K562 (cell line): ENCODE data around the gene ZBP1. TPM values are rescaled to one million over a fixed set of nuclear protein-coding genes. Genes with fewer than 3 reads are reported as not detected.

Source experiments
- EGR1 ChIP-seq: fragments of 450-650 bp; conservative IDR thresholded peaks from 2 replicates; pipeline ENCODE4 v1.6.1; 2017; ENCODE audit warnings: mild to moderate bottlenecking
- ETS1 ChIP-seq: conservative IDR thresholded peaks from 2 replicates; pipeline ENCODE4 v1.6.1; 2011; ENCODE audit warnings: low read depth, mild to moderate bottlenecking, low read length; ENCODE audit not compliant: control insufficient read depth
- MYC ChIP-seq, 2 experiments: fragments of 250-450 bp in 1 of 2; sonication (Bioruptor Pico) in 1 of 2; IDR thresholded peaks; 2 replicates each; pipeline versions ENCODE4 v1.5.1 to v1.6.1; 2012 to 2021; ENCODE audit warnings: low read depth in 2 of 2, borderline replicate concordance in 1 of 2, improper control_type of control experiment in 1 of 2, low read length in 1 of 2, mild to moderate bottlenecking in 1 of 2, moderate library complexity in 1 of 2
- PHTF2 ChIP-seq: fragments of 250-450 bp; sonication (Bioruptor Pico); IDR thresholded peaks from 2 replicates; pipeline ENCODE4 v1.5.0; 2021; ENCODE audit warnings: mild to moderate bottlenecking
- PTBP1 ChIP-seq: fragments of 200-400 bp; formaldehyde crosslinking; IDR thresholded peaks from 2 replicates; pipeline ENCODE4 v1.6.1; 2017; ENCODE audit warnings: low read depth, low read length
- RBM39 ChIP-seq: fragments of 200-400 bp; formaldehyde crosslinking; optimal IDR thresholded peaks from 2 replicates; pipeline ENCODE3; 2018; ENCODE audit warnings: low read depth, low read length
- THRAP3 ChIP-seq: fragments of 450-650 bp; IDR thresholded peaks from 2 replicates; pipeline ENCODE4 v1.6.1; 2016; ENCODE audit warnings: mild to moderate bottlenecking, inconsistent platforms, borderline replicate concordance
- XRCC5 ChIP-seq: fragments of 200-400 bp; formaldehyde crosslinking; IDR thresholded peaks from 2 replicates; pipeline ENCODE4 v1.6.1; 2017; ENCODE audit warnings: low read depth, mild to moderate bottlenecking, low read length
- ZMIZ1 ChIP-seq, 2 experiments: fragments of 150-350 bp in 1 of 2; IDR thresholded peaks; 2 replicates each; pipeline ENCODE4 v1.6.1; 2012 to 2016; ENCODE audit warnings: low read depth in 2 of 2, low read length in 2 of 2, mild to moderate bottlenecking in 1 of 2, moderate library complexity in 1 of 2
- ZNF639 ChIP-seq, 2 experiments: fragments of 200-800 bp in 1 of 2; sonication (Bioruptor generic) in 1 of 2; sonication (generic) in 1 of 2; formaldehyde crosslinking in 1 of 2; IDR thresholded peaks in 1 of 2; conservative IDR thresholded peaks in 1 of 2; 2 replicates each; pipeline versions ENCODE4 v1.5.0 to v1.6.1; 2016 to 2020; ENCODE audit warnings: missing compliant biosample characterization in 1 of 2, missing genetic modification characterization in 1 of 2, missing genetic modification reagents in 1 of 2
- polyA plus RNA-seq, 8 experiments: library from polyadenylated mRNA; depleted of rRNA in 4 of 8; stranded (reverse) in 5 of 8; unstranded in 3 of 8; fragments of >200 nt; fragmentation: Nextera tagmentation in 2 of 8; fragmentation: Illumina TruSeq in 1 of 8; extraction: Ambion mirVana in 2 of 8; extraction: Trizol in 1 of 8; gene quantifications; 2 replicates each; pipeline versions ENCODE4 v1.2.1 to v1.2.3, GENCODE V29; 2011 to 2014; ENCODE audit warnings: inconsistent platforms in 1 of 8, missing spikeins in 1 of 8
- total RNA-seq, 7 experiments: library from RNA; depleted of rRNA in 6 of 7; stranded (reverse); fragments of >200 nt in 6 of 7; fragmentation: Illumina TruSeq in 2 of 7; extraction: Trizol in 2 of 7; gene quantifications; 2 replicates each; pipeline versions ENCODE4 v1.2.1 to v1.2.3, GENCODE V29; 2011 to 2021; ENCODE audit warnings: low replicate concordance in 1 of 7
- TF ChIP-seq, protein P1 (sequence below): sonication (generic); formaldehyde crosslinking; IDR thresholded peaks from 2 replicates; pipeline ENCODE4 v1.8.0; 2022; ENCODE audit warnings: missing genetic modification reagents, mild to moderate bottlenecking, moderate library complexity, borderline replicate concordance

Gene ZBP1
- total and polyA plus RNA-seq, 9 of the 15 experiments (the other 6 are each of a cell fraction or from before 2014, with no cell fraction given) = not detected

- TF ChIP-seq ETS1 = no peak
- TF ChIP-seq MYC (IDR thresholded peaks at IDR 0.05; ENCODE audit: low read depth, low read length) = no peak
- no peak for TF ChIP-seq MYC (CRISPR knock-in tag; IDR thresholded peaks at IDR 0.05; ENCODE audit: borderline replicate concordance, low read depth)
- no peak for TF ChIP-seq PTBP1
- TF ChIP-seq ZMIZ1 (IDR thresholded peaks at IDR 0.05; ENCODE audit: low read depth in 2 of 2, low read length in 2 of 2) = no peak
- TF ChIP-seq EGR1 = no peak
- TF ChIP-seq, protein P1, sequence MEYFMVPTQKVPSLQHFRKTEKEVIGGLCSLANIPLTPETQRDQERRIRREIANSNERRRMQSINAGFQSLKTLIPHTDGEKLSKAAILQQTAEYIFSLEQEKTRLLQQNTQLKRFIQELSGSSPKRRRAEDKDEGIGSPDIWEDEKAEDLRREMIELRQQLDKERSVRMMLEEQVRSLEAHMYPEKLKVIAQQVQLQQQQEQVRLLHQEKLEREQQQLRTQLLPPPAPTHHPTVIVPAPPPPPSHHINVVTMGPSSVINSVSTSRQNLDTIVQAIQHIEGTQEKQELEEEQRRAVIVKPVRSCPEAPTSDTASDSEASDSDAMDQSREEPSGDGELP (CRISPR knock-in tag) = no peak
- TF ChIP-seq XRCC5 = no peak
- no peak for TF ChIP-seq PHTF2 (CRISPR knock-in tag)
- no peak for TF ChIP-seq ZNF639 (CRISPR knock-in tag; conservative IDR thresholded peaks at IDR 0.05 in 1 of 2, IDR thresholded peaks at IDR 0.05 in 1 of 2)
- no peak for TF ChIP-seq RBM39
- no peak for TF ChIP-seq THRAP3
These were observed 48.3 kb downstream of the ZBP1 start (continued) for GRCh38 chr20:57571782-57572416.
